Adrenal gland (tissue), 5 donors: Measurements from ENCODE around the gene MIGA2.

Source experiments
- CTCF ChIP-seq, 6 experiments: fragments of 450-650 bp in 4 of 6; fragments of 200-600 bp in 2 of 6; sonication (generic) in 1 of 6; IDR thresholded peaks; 1 replicate in 5 of 6; 2 replicates in 1 of 6; pipeline versions ENCODE4 v1.5.1 to v1.8.0; 2016 to 2021; ENCODE audit warnings: antibody characterized with exemption in 6 of 6, mild to moderate bottlenecking in 2 of 6, moderate library complexity in 1 of 6
- POLR2A ChIP-seq, 2 donors: fragments of 450-650 bp; IDR thresholded peaks; one replicate each; pipeline ENCODE4 v1.6.1; 2017; ENCODE audit warnings: antibody characterized with exemption in 2 of 2, mild to moderate bottlenecking in 2 of 2, moderate library complexity in 1 of 2
- donor health status: DM: no; HTN: no; CAD: no.

- no peak for TF ChIP-seq CTCF (IDR thresholded peaks at IDR 0.05)
- TF ChIP-seq POLR2A (IDR thresholded peaks at IDR 0.05) = no peak
Measured at GRCh38 chr9:129108805-129109536, 72.5 kb downstream of the MIGA2 start.
